ENCODE data around the gene KPNA2. TPM values are rescaled to one million over a fixed set of nuclear protein-coding genes. Genes with fewer than 3 reads are reported as not detected.

Gene KPNA2
- total RNA-seq, 1 donor from 2014 or later = 179 TPM

DNA sequence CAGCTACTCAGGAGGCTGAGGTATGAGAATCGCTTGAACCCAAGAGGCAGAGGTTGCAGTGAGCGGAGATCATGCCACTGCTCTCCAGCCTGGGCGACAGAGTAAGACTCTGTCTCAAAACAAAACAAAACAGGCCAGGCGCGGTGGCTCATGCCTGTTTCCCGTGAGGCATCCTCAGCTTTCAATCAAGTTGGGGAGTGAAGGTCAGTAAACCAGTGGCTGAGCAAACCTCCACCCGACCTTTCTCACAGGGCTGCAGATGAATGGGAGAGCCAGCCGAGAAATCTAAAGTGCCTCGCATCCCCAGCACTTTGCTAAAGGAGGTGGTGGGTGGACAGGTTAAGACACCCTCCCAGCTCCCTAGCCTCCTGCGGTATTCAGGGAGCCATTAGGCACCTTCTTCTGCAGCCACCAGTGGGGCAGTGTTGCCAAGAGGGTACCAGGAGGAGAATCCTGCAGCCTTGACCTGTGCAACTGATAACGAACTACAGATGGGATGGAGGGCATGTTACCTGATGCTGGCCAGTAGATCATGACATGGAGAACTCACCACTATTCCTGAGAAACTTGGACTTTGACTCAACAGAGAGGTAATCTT, 59.0 kb downstream of the KPNA2 start:
- intact Hi-C loops (cut with micrococcal nuclease) = no loop called here

DNA sequence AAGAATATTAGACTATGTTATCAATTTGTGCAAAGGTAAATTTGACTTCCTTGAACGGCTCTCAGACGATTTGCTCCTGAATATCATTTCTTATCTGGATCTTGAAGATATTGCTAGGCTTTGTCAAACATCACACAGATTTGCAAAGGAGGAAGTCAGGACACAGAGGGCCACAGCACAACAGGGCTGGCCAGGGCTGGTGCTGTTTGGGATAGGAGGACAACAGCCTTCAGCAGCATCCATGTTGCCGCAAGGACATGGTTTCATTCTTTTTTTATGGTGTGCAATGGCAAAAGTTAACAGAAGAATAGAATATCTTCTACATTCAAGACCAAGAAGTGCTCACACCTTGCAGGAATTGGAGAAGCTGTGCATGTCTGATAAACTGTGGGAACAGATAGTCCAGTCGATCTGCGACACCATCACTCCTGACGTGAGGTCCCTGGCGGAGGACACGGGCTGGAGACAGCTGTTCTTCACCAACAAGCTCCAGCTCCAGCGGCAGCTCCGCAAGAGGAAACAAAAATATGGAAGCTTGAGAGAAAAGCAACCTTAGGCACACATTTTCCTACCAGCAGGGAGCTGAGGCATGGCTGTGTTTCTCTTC, 59.8 kb downstream of the KPNA2 start:
- intact Hi-C loops (cut with micrococcal nuclease) = no loop called here

DNA sequence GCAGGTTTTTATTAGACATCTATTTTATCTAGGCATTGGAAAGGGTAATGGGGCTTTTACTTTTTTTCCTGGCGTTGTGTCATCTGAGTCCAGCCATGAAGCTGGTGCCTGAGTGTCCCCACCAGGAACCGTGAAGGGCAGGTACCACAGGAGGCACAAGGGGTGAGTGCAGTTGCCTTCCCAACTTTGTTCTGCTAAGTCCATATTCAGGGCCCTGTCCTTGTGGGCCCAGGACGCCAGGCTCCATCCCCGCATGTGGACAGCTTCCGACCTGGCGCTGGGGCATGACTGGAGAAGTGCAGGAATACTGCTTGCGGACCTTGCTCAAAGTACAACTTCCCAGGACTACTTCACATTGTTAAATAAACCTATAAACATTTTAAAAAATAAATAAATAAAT, 60.6 kb downstream of the KPNA2 start:
- intact Hi-C loops (cut with micrococcal nuclease) = no loop called here

Other genes starting within 250 kb of the KPNA2 start
- 106 and 107 TPM in 2 replicates for gene BPTF, start 210.2 kb upstream of the KPNA2 start, total RNA-seq
- gene C17orf58, start 39.3 kb upstream of the KPNA2 start, total RNA-seq = 6.0 and 7.8 TPM in 2 replicates
- gene AMZ2, start 212.3 kb downstream of the KPNA2 start, total RNA-seq = 70.7 and 75.2 TPM in 2 replicates

All from T-helper 1 cell treated with Interleukin-12 subunit alpha and Interleukin-12 subunit beta and Interleukin-4 antibody, amounts not matched to agents 30 ng/mL and 1 ng/mL, for 36 hours (primary cell).